ENCODE data around the gene STEAP1.

Gene STEAP1

GRCh38 chr7:90201500-90202195 is 47.4 kb downstream of the STEAP1 start:
- Histone ChIP-seq H3K4me1 (ENCODE audit: control insufficient read depth, low read length) (no peaks in the 10 kb centered on the region), H3K4me3 (ENCODE audit: low read length) (no peak overlapping the region), H3K79me2 (ENCODE audit: control insufficient read depth, low read length) (no peaks in the 10 kb centered on the region), H3F3A (ENCODE audit: control insufficient read depth, insufficient read depth) (no peaks in the 10 kb centered on the region), H3K36me3 (ENCODE audit: control insufficient read depth, low read length) (no peaks in the 10 kb centered on the region), H3K27me3 (ENCODE audit: control insufficient read depth, low read length) (0 out of 2 replicates have a peak, but pooled peaks cover 3% of the 10 kb centered on the region), H3K9me3 (ENCODE audit: control insufficient read depth, insufficient read depth, low read length) (no peaks in the 10 kb centered on the region), H4K20me1 (ENCODE audit: control insufficient read depth, insufficient read depth, low read depth, low read length) (no peaks in the 10 kb centered on the region), H3K4me2 (ENCODE audit: low read length) (no peak overlapping the region), H3K9me2 (replicated peaks; ENCODE audit: control insufficient read depth, low read length) (no peaks in the 10 kb centered on the region), H3K27ac (ENCODE audit: low read depth, low read length) (no peak overlapping the region)
- TF ChIP-seq, protein P1, sequence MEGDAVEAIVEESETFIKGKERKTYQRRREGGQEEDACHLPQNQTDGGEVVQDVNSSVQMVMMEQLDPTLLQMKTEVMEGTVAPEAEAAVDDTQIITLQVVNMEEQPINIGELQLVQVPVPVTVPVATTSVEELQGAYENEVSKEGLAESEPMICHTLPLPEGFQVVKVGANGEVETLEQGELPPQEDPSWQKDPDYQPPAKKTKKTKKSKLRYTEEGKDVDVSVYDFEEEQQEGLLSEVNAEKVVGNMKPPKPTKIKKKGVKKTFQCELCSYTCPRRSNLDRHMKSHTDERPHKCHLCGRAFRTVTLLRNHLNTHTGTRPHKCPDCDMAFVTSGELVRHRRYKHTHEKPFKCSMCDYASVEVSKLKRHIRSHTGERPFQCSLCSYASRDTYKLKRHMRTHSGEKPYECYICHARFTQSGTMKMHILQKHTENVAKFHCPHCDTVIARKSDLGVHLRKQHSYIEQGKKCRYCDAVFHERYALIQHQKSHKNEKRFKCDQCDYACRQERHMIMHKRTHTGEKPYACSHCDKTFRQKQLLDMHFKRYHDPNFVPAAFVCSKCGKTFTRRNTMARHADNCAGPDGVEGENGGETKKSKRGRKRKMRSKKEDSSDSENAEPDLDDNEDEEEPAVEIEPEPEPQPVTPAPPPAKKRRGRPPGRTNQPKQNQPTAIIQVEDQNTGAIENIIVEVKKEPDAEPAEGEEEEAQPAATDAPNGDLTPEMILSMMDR (IDR thresholded peaks at IDR 0.05; ENCODE audit: low read depth, low read length, poor library complexity, severe bottlenecking), result no peak
- no peak for TF ChIP-seq EZH2phosphoT487 (IDR thresholded peaks at IDR 0.05; ENCODE audit: borderline replicate concordance, low read length)

- Histone ChIP-seq H4K20me1 (ENCODE audit: control insufficient read depth, insufficient read depth, low read depth, low read length) (no peaks in the 10 kb centered on the region), H3K27ac (ENCODE audit: low read depth, low read length) (no peak overlapping the region), H3K4me3 (ENCODE audit: low read length) (no peak overlapping the region), H3F3A (ENCODE audit: control insufficient read depth, insufficient read depth) (no peaks in the 10 kb centered on the region), H3K9me3 (ENCODE audit: control insufficient read depth, insufficient read depth, low read length) (no peaks in the 10 kb centered on the region), H3K79me2 (ENCODE audit: control insufficient read depth, low read length) (no peaks in the 10 kb centered on the region), H3K36me3 (ENCODE audit: control insufficient read depth, low read length) (no peaks in the 10 kb centered on the region), H3K9me2 (replicated peaks; ENCODE audit: control insufficient read depth, low read length) (no peaks in the 10 kb centered on the region), H3K4me2 (ENCODE audit: low read length) (no peak overlapping the region), H3K27me3 (ENCODE audit: control insufficient read depth, low read length) (0 out of 2 replicates have a peak, but pooled peaks cover 3% of the 10 kb centered on the region), H3K4me1 (ENCODE audit: control insufficient read depth, low read length) (no peaks in the 10 kb centered on the region)
- TF ChIP-seq, protein P1 (IDR thresholded peaks at IDR 0.05; ENCODE audit: low read depth, low read length, poor library complexity, severe bottlenecking), result no peak
- TF ChIP-seq EZH2phosphoT487 (IDR thresholded peaks at IDR 0.05; ENCODE audit: borderline replicate concordance, low read length), result no peak
Measured at GRCh38 chr7:90207956-90208355, 53.7 kb downstream of the STEAP1 start.

DNA sequence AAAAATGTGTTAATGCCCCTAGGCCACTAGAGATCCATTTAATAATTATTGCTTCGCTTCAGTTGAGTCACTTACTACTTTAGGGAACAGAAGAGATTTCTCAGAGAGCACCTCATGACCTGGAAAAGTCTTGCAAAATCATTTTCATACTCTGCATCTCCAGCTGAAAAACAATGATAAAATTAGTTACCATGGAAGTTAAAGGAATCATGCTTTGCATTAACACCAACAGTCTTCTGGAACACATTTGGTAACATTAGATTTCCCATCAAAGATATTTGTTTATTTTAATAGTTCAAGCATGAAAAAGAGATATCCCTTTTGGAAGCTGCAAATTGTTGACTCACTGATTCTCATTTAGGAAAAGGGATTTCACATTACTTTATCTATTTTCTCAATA is 55.5 kb downstream of the STEAP1 start:
- Histone ChIP-seq H3K27me3 (ENCODE audit: control insufficient read depth, low read length) (0 out of 2 replicates have a peak, but pooled peaks cover 3% of the 10 kb centered on the region), H3K4me1 (ENCODE audit: control insufficient read depth, low read length) (no peaks in the 10 kb centered on the region), H3K36me3 (ENCODE audit: control insufficient read depth, low read length) (no peaks in the 10 kb centered on the region), H3K4me2 (ENCODE audit: low read length) (no peak overlapping the region), H3K79me2 (ENCODE audit: control insufficient read depth, low read length) (no peaks in the 10 kb centered on the region), H3K4me3 (ENCODE audit: low read length) (no peak overlapping the region), H4K20me1 (ENCODE audit: control insufficient read depth, insufficient read depth, low read depth, low read length) (no peaks in the 10 kb centered on the region), H3K27ac (ENCODE audit: low read depth, low read length) (no peak overlapping the region), H3K9me3 (ENCODE audit: control insufficient read depth, insufficient read depth, low read length) (no peaks in the 10 kb centered on the region), H3F3A (ENCODE audit: control insufficient read depth, insufficient read depth) (no peaks in the 10 kb centered on the region), H3K9me2 (replicated peaks; ENCODE audit: control insufficient read depth, low read length) (no peaks in the 10 kb centered on the region)
- no peak for TF ChIP-seq EZH2phosphoT487 (IDR thresholded peaks at IDR 0.05; ENCODE audit: borderline replicate concordance, low read length)
- TF ChIP-seq, protein P1 (IDR thresholded peaks at IDR 0.05; ENCODE audit: low read depth, low read length, poor library complexity, severe bottlenecking), result no peak
